Spleen (tissue), 7 donors: ENCODE data around the gene EPX.

Experiments used
- CTCF ChIP-seq, 11 experiments: fragments of 200-600 bp in 7 of 11; fragments of 450-650 bp in 4 of 11; sonication (generic) in 4 of 11; IDR thresholded peaks in 8 of 11; conservative IDR thresholded peaks in 3 of 11; 1 replicate in 7 of 11; 2 replicates in 4 of 11; pipeline versions ENCODE4 v1.4.0 to v1.8.0; 2016 to 2021; ENCODE audit warnings: antibody characterized with exemption in 11 of 11, inconsistent platforms in 4 of 11, mild to moderate bottlenecking in 1 of 11
- POLR2A ChIP-seq, 3 donors: fragments of 450-650 bp; IDR thresholded peaks; one replicate each; pipeline ENCODE4 v1.5.1; 2017; ENCODE audit warnings: antibody characterized with exemption in 3 of 3, mild to moderate bottlenecking in 1 of 3
- donor health status: DM: no; HTN: no; CAD: no; lungs with moderate emphysema.
- donor health status: DM: no; HTN: no; CAD: no.
- donor health status: DM: no; HTN: no; CAD: no.

- TF ChIP-seq CTCF (IDR thresholded peaks at IDR 0.05 in 8 of 11, conservative IDR thresholded peaks at IDR 0.05 in 3 of 11) (no peak), POLR2A (IDR thresholded peaks at IDR 0.05) (no peak)
Measured at GRCh38 chr17:58205936-58206335, 13.4 kb downstream of the EPX start.
